ENCODE results near the gene RBM42.

Gene RBM42

GRCh38 chr19:35628565-35629331 is at the start of gene RBM42:
Gene RBM42, plus strand, starts transcription at chr19:35629036. Its CDS starts 118 bp downstream, at chr19:35629154.
- H3K36me3 ChIP-seq (ENCODE audit: control insufficient read depth, low read length) = peaks cover 31% of the 10 kb centered on the region
- H3K4me2 ChIP-seq (ENCODE audit: low read length) = peak within 1 kb of the TSS; percentile 94
- no peaks in the 10 kb centered on the region for H3K27me3 ChIP-seq (ENCODE audit: control insufficient read depth, low read length)
- H3K79me2 ChIP-seq (ENCODE audit: control insufficient read depth, low read length) = peaks cover 14% of the 10 kb centered on the region
- H3K9me2 ChIP-seq (replicated peaks; ENCODE audit: control insufficient read depth, low read length) = no peaks in the 10 kb centered on the region
- H4K20me1 ChIP-seq (ENCODE audit: control insufficient read depth, insufficient read depth, low read depth, low read length) = no peaks in the 10 kb centered on the region
- peak within 1 kb of the TSS; percentile 84 for H3K4me3 ChIP-seq (ENCODE audit: low read length)
- H3K4me1 ChIP-seq (ENCODE audit: control insufficient read depth, low read length) = peaks cover 10% of the 10 kb centered on the region
- peaks cover 7% of the 10 kb centered on the region; the same call in 1 of the 2 replicates for H3F3A ChIP-seq (ENCODE audit: control insufficient read depth, insufficient read depth)
- no peak for TF ChIP-seq CTCF (IDR thresholded peaks at IDR 0.05; ENCODE audit: low read depth, low read length, poor library complexity, severe bottlenecking)
- no peak for TF ChIP-seq EZH2phosphoT487 (IDR thresholded peaks at IDR 0.05; ENCODE audit: borderline replicate concordance, low read length)
- H3K27ac ChIP-seq (ENCODE audit: low read depth, low read length) = peak within 1 kb of the TSS; percentile 53
- H3K9me3 ChIP-seq (ENCODE audit: control insufficient read depth, insufficient read depth, low read length) = no peaks in the 10 kb centered on the region

- H3F3A ChIP-seq (ENCODE audit: control insufficient read depth, insufficient read depth) = no peaks in the 10 kb centered on the region
- H3K4me3 ChIP-seq (ENCODE audit: low read length) = no peak overlapping the region
- no peaks in the 10 kb centered on the region for H3K9me3 ChIP-seq (ENCODE audit: control insufficient read depth, insufficient read depth, low read length)
- no peaks in the 10 kb centered on the region for H4K20me1 ChIP-seq (ENCODE audit: control insufficient read depth, insufficient read depth, low read depth, low read length)
- H3K9me2 ChIP-seq (replicated peaks; ENCODE audit: control insufficient read depth, low read length) = no peaks in the 10 kb centered on the region
- no peak overlapping the region for H3K27ac ChIP-seq (ENCODE audit: low read depth, low read length)
- no peak overlapping the region for H3K4me2 ChIP-seq (ENCODE audit: low read length)
- TF ChIP-seq EZH2phosphoT487 (IDR thresholded peaks at IDR 0.05; ENCODE audit: borderline replicate concordance, low read length) (no peak), CTCF (IDR thresholded peaks at IDR 0.05; ENCODE audit: low read depth, low read length, poor library complexity, severe bottlenecking) (no peak)
- H3K27me3 ChIP-seq (ENCODE audit: control insufficient read depth, low read length) = no peaks in the 10 kb centered on the region
- H3K79me2 ChIP-seq (ENCODE audit: control insufficient read depth, low read length) = no peaks in the 10 kb centered on the region
- no peaks in the 10 kb centered on the region for H3K4me1 ChIP-seq (ENCODE audit: control insufficient read depth, low read length)
- no peaks in the 10 kb centered on the region for H3K36me3 ChIP-seq (ENCODE audit: control insufficient read depth, low read length)
Observed at GRCh38 chr19:35582760-35583159, 46.1 kb upstream of the RBM42 start.

- H3K9me3 ChIP-seq (ENCODE audit: control insufficient read depth, insufficient read depth, low read length) = no peaks in the 10 kb centered on the region
- no peak within 1 kb of the TSS for H3K4me2 ChIP-seq (ENCODE audit: low read length)
- H3K27ac ChIP-seq (ENCODE audit: low read depth, low read length) = no peak within 1 kb of the TSS
- no peaks in the 10 kb centered on the region for H3K4me1 ChIP-seq (ENCODE audit: control insufficient read depth, low read length)
- H3K27me3 ChIP-seq (ENCODE audit: control insufficient read depth, low read length) = no peaks in the 10 kb centered on the region
- no peaks in the 10 kb centered on the region for H3K79me2 ChIP-seq (ENCODE audit: control insufficient read depth, low read length)
- no peaks in the 10 kb centered on the region for H3F3A ChIP-seq (ENCODE audit: control insufficient read depth, insufficient read depth)
- no peaks in the 10 kb centered on the region for H4K20me1 ChIP-seq (ENCODE audit: control insufficient read depth, insufficient read depth, low read depth, low read length)
- H3K36me3 ChIP-seq (ENCODE audit: control insufficient read depth, low read length) = no peaks in the 10 kb centered on the region
- no peak for TF ChIP-seq EZH2phosphoT487 (IDR thresholded peaks at IDR 0.05; ENCODE audit: borderline replicate concordance, low read length)
- no peak for TF ChIP-seq CTCF (IDR thresholded peaks at IDR 0.05; ENCODE audit: low read depth, low read length, poor library complexity, severe bottlenecking)
- no peaks in the 10 kb centered on the region for H3K9me2 ChIP-seq (replicated peaks; ENCODE audit: control insufficient read depth, low read length)
- no peak within 1 kb of the TSS for H3K4me3 ChIP-seq (ENCODE audit: low read length)
Observed at GRCh38 chr19:35585848-35586247, 43.0 kb upstream of the RBM42 start, which contains the start of gene PMIS2. Gene PMIS2, plus strand, starts transcription at chr19:35586173. Its CDS starts 87 bp downstream, at chr19:35586260.

All from DOHH2 (cell line).